SH-SY5Y (cell line): ENCODE results near the gene TP63.

Experiments used
- GATA2 ChIP-seq: IDR thresholded peaks from 2 replicates; pipeline ENCODE4 v1.6.1; 2011; ENCODE audit warnings: mild to moderate bottlenecking, low read depth, low read length
- GATA3 ChIP-seq: IDR thresholded peaks from 2 replicates; pipeline ENCODE4 v1.6.1; 2011; ENCODE audit warnings: low read depth, mild to moderate bottlenecking, low read length, moderate library complexity

TP63 gene

DNA sequence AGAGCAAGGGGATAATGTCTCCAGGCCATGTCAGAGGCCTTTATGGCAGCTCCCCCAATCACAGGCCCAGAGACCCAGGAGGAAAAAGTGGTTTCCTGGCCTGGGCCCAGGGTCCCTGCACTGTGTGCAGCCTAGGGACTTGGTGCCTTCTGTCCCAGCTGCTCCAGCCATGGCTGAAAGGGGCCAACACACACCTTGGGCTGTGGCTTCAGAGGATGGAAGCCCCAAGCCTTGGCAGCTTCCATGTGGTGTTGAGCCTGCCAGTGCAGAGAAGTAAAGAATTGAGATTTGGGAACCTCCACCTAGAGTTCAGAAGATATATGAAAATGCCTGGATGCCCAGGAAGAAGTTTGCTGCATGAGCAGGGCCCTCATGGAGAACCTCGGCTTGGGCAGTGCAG is 18.1 kb upstream of the TP63 start:
- no peak for TF ChIP-seq GATA3
- no peak for TF ChIP-seq GATA2

GRCh38 chr3:189621948-189622603 is 9.1 kb upstream of the TP63 start:
- TF ChIP-seq GATA3 (no peak), GATA2 (no peak)

DNA sequence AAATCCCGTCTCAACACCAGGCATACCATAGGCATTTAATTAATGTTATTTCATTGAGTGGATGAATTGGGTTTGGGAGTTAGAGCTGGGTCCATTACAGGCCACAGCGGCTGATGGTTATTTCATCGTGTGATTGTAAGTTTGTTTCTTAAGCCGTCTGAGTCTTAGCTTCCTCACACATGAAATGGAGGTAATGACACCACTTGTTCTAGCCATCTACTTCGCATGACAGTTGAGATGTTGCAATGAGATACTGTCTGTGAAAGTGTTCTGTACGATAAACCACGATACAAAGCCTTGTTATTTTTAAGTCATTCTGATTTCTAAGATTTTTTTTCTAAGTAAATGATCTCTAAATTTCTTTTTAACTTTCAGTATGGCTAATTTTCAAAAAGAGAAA is 8.6 kb upstream of the TP63 start:
- TF ChIP-seq GATA2, result no peak
- TF ChIP-seq GATA3, result no peak

GRCh38 chr3:189624130-189624529 is 7.1 kb upstream of the TP63 start:
- no peak for TF ChIP-seq GATA2
- TF ChIP-seq GATA3, result no peak

DNA sequence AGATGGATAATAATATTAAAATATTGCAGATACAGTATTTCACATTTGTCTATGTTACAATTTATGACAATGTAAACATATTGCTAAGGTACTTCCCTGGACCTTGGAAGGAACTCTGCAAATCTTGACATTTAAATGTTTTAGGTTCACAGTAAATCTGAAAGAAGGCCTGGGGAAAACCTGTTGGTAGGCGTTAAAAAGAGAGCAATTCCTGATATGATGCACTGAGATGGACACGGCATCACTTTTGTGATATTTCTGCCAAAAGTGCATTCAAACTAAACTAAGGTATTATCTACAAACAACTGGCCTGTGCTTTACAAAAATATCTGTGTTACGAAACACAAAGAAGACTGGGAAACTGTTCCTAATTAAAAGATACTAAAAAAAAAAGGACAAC is 6.1 kb upstream of the TP63 start:
- no peak for TF ChIP-seq GATA2
- no peak for TF ChIP-seq GATA3

GRCh38 chr3:189625572-189625971 is 5.6 kb upstream of the TP63 start:
- TF ChIP-seq GATA3, result no peak
- TF ChIP-seq GATA2, result no peak

- TF ChIP-seq GATA3 (no peak), GATA2 (no peak)
Measured at GRCh38 chr3:189626286-189626685, 4.9 kb upstream of the TP63 start.

GRCh38 chr3:189629803-189630455 is 1.3 kb upstream of the TP63 start:
- TF ChIP-seq GATA3, result no peak
- no peak for TF ChIP-seq GATA2

- TF ChIP-seq GATA3, result no peak
- TF ChIP-seq GATA2, result no peak
Measured at GRCh38 chr3:189630767-189631372, 319 bp upstream of the TP63 start.

GRCh38 chr3:189631409-189631808 is 220 bp downstream of the TP63 start:
- TF ChIP-seq GATA3, result no peak
- TF ChIP-seq GATA2, result no peak

- no peak for TF ChIP-seq GATA3
- TF ChIP-seq GATA2, result no peak
Measured at GRCh38 chr3:189632242-189632641, 1.1 kb downstream of the TP63 start.

DNA sequence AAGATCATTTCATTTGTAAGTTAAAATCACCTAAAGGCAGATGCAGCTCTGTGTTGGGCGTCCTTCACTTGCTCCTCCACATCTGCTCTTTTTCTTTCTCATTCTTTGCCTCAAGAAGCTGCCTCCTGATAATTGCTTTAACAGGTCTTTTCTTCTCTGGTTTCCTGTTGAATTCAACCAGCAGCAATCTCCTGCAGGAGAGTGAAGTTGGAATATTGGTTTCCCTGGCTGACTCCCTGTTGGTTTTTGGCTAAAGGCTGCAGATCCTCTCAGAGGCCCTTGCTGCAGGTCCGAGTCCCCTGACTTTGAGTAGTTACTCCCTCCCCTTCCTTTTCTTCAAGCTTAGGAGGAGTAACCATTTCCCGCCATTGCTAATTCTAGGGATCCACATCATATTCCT is 4.2 kb downstream of the TP63 start:
- TF ChIP-seq GATA3 (no peak), GATA2 (no peak)

GRCh38 chr3:189636048-189636447 is 4.9 kb downstream of the TP63 start:
- TF ChIP-seq GATA2 (no peak), GATA3 (no peak)

- no peak for TF ChIP-seq GATA2
- no peak for TF ChIP-seq GATA3
Measured at GRCh38 chr3:189637750-189638149, 6.6 kb downstream of the TP63 start.
